HG03108 (cell line): Measurements from ENCODE around the gene DPH5.
"Not testable (repeated sequence)": the region's sequence is repeated elsewhere in the genome, so short reads cannot be mapped to it uniquely, and the experiment has no call there.

Experiments used
- ATAC-seq: cut with Tn5 transposase; IDR thresholded peaks from one replicate; pipeline ENCODE4 v1.9.1; 2021; ENCODE audit warnings: moderate library complexity; ENCODE audit not compliant: unreplicated experiment

The DPH5 gene

DNA sequence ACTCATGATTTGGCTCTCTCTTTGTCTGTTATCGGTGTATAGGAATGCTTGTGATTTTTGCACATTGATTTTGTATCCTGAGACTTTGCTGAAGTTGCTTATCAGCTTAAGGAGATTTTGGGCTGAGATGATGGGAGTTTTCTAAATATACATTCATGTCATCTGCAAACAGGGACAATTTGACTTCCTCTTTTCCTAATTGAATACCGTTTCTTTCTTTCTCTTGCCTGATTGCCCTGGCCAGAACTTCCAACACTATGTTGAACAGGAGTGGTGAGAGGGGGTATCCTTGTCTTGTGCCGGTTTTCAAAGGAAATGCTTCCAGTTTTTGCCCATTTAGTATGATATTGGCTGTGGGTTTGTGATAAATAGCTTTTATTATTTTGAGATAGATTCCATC lies 79.5 kb downstream of the DPH5 start:
- ATAC-seq, result not testable (repeated sequence)

DNA sequence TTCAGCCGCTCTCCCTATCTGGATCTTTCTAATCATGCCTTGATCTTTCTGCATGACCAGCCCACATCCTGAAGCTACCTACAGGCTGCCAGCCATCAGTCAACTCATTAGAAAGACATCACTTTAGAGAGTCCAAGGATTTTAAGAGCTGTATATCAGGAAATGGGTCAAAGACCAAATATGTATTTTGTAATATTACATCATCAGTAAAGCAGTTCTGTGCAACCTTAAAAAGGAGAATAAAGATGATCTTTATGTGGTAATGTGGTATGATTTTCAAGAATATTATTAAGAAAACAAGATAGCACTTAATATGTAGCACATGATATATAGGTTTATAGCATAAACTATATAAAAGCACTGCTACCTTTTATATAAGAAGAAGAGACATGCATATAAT lies 82.1 kb downstream of the DPH5 start:
- ATAC-seq, result no peak

DNA sequence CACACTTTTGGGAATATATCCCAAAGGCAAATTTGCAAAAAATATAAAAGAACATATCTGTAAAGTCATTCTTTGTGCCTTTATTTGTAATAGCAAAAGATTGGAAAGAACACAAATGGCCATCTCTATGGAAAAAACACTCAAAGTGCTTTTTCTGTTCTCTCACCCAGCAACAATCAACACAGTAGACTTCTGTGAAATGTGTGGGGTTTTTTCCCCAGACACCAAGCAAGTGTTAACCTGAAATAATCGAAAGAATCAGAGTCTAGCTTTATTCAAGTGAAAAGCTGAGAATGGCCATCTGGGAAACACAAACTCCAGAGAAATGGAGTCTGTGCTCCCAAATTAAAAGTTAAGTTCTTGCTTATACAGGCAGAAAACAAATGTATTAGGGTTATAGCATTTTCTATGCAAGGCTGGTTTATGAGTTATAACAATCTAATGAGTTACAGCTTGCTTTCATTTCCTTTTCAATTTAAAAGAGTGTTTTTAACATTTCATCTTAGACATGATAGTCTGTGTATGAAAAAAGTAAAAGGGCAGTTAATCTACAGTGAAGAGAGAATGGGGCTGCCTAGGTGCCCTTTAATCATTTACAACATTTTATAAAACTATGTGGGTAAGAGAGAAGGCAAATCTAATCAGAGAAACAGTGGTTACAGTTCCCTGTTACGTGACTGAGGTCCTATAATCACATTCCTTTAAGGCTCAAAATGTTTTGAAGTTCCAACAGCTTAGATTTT lies 83.1 kb downstream of the DPH5 start:
- ATAC-seq, result no peak

GRCh38 chr1:100941580-100942216 lies 83.9 kb downstream of the DPH5 start:
- ATAC-seq, result no peak

GRCh38 chr1:100941098-100941527 lies 84.5 kb downstream of the DPH5 start:
- no peak for ATAC-seq
